Astrocyte (in vitro differentiated cells and primary cell): ENCODE data around the gene ASGR1.

Experiments
- CTCF ChIP-seq: IDR thresholded peaks from 2 replicates; pipeline ENCODE4 v1.5.1; 2011; ENCODE audit warnings: low read depth, mild to moderate bottlenecking, inconsistent platforms, low read length, moderate library complexity; ENCODE audit not compliant: insufficient read depth
- EZH2 ChIP-seq: IDR thresholded peaks from 2 replicates; pipeline ENCODE4 v1.6.1; 2012; ENCODE audit warnings: mild to moderate bottlenecking, low read length, inconsistent platforms; ENCODE audit not compliant: insufficient read depth

- no peak for TF ChIP-seq CTCF
- no peak for TF ChIP-seq EZH2
Observed at GRCh38 chr17:7167832-7168231, 11.3 kb downstream of the ASGR1 start.
